CD4-positive, alpha-beta T cell treated with Interleukin-15 for 4 hours (primary cell): ENCODE results near the gene DTHD1.

Experiments
- DNase-seq: peaks from one replicate; pipeline ENCODE4 v3.0.0-alpha.2; 2020; ENCODE audit warnings: low spot score

Gene DTHD1

DNA sequence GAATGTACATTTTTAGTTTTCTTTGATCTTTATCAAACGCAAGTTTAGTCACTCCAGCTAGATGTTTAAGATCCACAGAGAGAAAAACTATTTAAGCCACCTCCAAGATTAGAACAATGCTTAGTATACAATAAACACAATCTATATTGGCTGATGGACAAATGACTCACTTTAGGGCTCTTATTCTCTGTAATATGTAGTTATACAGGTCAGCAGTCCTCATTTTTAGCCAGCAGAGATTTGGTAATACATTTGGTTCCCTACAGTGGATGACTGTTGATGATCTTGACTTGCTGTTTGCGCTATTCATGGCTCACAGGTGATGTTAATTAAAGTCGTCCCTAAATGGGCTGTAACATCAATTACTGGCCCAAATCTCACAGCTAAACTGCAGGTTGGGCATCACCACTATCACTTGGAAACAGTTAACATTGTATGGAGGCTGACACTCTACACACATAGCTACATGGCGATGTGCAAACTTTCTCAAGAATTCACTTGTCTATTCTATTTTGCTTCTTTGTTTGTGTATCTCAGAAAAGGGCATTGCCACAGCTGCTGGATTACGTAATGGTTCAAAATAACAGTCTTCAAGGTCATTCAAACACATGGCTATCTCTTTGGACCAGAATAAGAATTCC is 11.8 kb upstream of the DTHD1 start:
- DNase-seq: no peak

DNA sequence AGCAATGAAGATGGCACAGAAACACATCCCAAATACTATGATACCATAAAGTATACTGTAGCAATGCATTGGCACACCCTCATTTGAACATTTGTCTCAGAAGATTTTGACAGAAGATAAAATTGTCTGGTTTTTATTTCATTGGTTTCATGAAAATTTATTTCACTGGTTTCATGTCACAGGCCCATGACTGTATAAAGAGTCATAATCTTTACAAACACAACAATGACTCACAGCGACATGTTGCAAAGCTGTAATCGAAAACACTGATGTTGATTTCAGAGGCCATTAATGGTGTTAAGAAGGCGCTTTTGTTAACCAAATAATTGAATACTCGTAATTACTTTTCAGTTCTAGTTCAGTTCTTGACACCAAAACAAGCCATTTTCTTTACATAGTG is 8.1 kb upstream of the DTHD1 start:
- DNase-seq: no peak

DNA sequence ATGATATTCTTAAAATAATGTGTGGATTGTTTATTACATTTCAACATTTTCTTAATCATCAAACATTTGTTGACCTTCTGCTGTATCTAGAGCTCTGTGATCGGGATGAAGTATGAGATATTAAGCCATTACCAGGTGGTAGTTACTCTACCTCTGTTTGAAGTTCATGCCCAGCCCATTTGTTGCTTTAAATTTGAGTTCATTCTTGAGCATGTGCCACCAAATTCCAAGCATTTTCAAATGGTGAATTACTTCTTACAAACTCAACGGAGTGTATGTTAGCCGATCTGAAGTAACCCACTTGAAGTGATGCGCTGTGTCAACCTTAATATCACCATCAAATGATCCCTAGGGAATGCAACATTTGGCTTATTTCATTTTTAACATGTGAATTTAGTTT is 7.3 kb upstream of the DTHD1 start:
- DNase-seq: no peak

DNA sequence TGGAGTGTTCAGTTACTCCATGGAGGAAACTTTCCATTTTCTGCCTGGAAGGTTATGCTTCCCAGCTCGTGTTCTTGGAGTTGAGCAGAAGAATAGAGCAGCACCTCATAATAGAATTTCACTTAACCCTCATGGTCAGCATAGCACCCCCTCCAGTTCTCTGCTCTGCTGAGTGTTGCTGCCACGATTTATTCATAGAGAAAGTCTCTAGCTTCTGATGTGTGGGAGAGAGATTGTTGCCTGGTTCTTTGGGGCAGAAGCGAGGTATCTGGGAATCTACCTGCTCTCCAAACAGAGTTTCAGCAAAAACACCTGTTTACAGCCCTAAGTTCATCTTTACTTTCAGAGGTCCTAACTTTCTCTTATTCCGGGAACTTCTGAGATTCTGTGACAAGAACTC is 3.9 kb upstream of the DTHD1 start:
- no peak for DNase-seq

DNA sequence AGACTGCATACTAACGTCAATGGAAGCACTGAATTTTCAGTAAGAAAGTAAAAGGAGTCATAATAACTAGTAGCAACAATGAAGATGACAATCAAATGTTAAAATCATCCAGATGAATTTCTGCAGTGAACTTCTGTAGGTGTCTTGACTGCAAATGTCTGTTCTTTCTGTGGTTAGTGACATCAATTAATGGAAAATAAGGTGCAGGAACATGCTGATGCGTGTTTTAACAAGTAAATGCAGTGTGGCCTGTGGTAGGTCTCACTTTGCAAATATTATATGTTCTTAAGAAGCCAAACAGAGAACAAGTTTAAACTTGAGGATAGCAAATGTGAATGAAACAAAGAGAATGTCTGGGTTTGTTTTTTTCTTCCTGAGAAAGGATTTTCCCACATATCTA is 2.6 kb upstream of the DTHD1 start:
- DNase-seq: peak; percentile 27

DNA sequence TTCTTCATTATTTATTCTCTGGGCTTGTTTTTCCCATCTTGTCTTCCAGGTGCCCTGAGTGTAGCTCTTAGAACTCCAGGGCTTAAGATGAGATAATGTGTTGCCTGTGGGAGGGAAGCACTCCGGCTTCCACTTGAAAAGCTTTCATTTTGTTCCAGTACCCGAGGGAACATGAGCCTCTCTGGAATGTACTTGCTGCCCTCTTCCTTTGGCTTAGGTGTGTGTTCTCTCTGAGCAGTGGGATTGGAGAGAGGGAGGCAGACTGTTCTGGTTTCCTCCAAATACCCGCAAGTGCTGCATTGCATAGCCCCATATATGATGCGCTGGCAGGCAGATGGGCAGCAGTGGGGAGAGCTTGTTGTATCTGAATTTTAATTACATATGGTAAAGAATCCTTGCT is 861 bp upstream of the DTHD1 start:
- DNase-seq: no peak

DNA sequence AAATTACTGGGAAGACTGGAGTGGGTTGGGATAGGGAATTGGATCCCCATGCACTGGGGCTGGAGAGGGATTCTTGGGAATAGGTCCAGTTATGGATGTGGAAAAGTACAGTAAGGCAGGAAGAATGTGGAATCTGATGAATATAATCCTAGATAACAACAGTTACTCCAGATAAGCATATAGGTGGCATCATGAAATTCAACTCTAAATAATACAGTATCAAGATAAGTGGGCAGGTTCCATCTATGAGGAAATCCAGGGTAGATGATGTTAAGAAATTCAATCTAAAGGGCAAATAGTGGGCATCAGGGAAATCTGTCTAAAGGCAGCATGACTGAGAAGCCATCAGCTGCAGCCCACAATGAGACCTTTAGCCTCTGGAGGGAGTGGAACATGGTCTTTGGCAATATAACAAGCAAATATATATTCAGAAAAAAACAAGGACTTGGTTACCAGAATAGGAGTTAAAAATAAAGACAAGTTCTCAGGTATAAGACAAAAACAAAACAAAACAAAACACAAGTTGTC is 1.2 kb downstream of the DTHD1 start:
- DNase-seq: no peak

DNA sequence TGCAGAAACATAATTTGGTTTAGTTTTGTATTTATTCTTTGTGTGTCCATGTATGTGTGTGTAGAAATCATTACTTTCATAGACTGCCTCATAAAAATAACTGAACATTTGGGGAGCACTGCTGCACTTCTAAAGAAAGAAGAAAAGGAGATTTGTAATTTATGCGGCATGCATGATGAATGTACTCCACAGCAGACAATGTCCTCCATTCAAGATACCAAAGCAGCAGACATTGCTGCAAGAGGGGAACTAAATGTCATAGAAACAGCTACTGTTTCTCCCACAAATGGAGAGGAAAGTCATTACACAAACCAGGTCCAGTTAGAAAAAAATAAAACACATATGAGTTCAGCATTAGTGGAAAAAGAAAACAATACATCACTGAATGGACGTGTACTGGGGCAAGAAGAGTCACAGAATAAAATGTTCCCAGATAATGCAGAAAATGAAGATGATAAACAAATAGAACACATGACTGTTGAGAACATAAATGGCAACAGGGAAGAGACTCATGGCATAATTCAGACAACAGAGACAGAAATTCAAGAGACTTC is 2.6 kb downstream of the DTHD1 start:
- no peak for DNase-seq

DNA sequence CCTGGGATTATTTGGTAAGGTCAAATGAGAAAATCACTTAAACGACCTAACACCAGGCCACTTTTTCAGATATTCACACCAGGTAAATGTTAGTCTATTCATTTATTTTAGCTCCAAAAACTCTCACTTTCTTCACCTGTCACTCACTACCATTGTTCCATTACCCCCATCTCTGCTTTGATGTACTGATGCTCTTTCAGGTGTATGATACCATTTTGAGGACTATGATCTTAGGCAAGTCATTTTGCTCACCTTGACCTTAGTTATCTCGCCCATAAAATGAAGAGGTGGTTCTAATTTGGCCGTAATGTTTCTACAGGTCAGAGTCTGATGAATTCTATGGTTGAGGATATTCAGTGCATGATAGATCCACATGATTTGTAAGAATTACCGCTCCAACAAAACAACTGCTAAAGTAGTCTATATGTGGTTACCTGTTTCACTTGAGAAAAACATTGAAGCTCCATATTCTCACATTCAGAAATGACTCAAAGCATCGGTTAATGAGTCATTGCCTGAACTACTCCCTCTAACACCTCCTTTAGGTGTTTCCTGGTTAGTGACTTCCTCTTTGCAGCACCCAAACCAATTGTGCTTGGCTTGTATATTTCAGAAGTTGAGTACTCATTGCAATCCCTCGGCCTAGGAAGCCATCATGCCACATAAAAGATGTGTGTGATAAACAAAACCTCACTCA is 4.5 kb downstream of the DTHD1 start:
- peak; percentile 89 for DNase-seq

DNA sequence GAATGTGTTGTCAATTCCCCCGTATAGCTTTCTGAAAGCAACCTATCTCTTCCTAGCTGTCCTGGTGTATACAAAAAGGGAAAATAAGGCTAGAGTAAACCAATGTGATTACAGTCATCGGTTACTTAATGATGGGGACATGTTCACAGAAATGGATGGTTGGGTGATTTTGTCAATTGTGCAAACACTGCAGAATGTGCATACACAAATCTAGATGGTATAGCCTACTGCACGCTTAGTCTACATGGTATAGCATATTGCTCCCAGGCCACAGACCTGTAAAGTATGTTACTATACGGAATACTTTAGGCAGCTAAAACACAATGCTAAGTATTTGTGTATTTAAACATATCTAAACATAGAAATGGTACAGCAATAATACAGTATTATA is 5.1 kb downstream of the DTHD1 start:
- no peak for DNase-seq

DNA sequence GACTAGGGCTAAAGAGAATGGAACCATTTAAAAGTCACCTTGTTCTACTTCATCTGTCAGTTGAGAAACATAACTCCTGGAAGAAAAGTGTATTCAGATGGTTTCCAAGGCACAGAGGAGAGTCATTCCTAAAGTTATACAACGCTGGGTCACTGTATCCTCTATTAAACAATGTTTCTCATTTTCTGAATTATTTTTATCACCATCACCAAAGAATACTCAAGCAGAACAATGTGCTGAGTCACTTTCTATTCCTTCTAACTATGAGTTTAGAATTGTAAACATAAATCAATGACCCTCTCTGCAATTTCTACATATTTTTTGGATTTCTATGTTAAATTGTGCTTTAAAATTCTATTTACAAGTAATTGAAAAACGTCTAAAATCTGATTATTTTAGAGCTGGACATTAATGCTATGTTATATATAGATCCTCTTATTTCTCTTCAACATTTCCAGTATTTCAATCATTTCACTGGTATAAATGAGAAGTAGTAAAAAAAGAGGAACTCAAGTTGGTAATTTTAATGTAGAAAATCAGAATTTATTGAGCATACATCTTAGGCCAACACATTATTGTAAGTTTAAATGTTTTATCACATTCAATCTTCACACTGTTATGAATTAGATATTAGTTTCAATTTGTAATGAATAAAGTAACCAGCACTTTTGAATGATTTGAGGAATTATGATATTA is 7.5 kb downstream of the DTHD1 start:
- no peak for DNase-seq

DNA sequence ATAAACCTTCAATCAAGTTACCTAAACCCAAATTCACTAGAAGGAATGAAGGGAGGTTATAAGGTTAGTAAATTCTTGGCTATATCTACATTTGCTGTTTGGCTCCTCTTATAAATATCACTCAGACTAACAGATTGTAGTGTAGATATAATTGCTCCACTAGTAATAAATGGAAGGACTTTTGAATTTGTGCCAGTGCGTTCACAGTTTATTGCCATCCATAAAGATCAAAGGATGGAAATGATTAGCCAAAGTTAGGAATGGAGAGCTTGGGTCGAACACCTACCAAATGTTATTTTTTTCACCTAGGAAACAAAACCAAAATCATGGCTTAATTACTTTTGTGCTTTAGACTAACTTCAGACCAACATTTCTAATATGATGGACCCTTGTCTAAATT is 9.2 kb downstream of the DTHD1 start:
- no peak for DNase-seq

DNA sequence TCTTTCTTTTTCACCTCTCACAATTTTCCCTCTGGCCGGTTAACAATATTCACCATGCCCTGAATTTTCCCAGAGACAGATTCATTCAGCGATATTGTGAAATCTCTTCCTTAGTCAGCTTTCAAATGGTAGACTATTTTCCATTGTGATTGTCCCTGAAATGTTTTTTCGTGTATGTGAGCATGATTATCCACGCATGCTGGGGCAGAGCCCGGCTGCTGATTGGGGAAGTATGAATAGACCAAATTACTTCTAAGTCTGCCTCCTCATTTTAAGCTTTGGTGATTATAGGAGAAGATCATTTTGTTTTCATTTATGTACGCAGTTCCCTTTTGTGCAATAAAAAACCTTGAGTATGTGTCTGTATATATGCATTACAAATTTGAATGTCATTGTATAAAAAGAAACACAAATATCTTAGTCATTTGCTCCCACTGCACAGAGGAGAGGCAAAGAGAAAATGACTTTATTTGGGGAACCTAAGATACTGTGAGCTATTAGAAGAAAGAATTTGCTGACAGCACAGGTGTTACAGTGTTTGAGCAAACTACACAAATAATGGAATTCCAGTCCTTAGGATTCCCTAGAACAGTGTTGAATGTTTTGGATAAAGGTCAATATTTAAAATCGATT is 11.3 kb downstream of the DTHD1 start:
- no peak for DNase-seq

DNA sequence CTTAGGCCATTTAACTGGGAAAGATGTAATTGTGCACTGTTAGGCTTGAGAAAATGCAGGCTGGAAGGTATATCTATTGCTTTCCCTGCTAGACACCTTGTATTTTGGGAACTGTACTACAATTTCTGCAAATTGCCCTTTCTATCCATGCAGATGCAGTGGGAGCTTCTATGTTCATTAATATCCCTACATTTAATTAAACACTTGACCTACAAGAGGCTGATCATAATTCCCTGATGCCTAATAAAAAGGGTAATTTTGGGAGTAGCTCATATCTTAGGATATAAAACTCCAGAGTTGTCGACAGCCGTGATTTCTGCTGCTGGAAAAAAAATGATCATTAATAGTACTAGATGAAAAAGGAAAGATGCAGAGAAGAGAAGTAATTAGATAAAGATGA is 19.7 kb downstream of the DTHD1 start:
- DNase-seq: no peak

DNA sequence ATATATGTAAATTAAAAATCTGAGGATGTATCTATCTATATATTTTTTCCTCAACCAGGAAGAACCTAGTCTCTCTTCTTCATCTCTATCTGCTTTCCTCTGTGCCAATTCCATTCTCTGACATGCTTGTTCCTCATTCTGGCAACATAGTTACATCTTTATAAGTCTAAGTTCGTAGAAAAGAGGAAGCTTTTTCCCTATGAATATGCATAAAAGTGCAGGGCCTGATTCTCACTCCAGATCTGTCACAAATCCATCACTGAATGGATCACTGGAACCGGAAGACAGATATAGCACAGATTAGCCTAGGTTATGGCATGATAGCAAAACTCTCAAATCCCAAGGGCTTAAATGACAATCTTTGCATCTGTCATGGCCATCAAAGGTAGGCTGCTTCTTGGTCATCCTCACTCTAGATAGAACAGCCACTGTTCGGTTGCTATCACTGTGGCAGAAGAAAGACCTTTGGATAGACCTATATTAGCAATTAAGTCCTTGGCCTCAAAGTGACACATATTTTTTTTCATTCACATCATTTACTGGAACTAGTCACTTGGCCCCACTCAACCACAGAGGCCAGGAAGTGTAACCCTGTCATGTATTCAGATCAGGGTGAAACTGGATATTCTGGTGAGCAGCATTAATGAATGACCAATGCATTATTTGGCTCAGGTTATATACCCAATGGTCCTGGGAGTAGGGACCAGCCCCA is 22.2 kb downstream of the DTHD1 start:
- no peak for DNase-seq

DNA sequence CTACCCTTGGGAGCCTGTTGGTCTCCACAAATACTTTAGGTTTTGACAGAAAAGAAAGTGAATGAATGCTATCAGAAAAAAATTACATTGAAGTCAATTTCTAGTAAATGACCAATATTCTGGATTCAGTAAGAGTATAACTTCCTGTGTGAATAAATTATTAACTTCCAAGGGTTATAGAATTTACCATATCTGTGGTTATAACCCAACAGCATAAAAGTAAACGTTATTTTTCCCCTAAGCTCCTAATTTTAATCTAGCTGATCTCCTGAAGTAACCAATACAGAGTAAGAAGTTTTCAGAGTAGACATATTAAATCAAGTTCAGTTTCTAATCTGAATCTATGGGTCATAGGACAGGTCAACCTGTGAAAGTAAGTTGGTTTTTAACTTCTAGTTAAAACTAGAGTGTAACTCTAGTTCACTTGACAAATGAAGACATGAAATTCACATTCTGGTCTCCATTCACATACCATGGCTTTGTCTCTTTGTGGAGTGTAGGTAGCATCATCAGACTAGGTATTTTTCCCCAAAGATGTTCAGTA is 22.8 kb downstream of the DTHD1 start:
- no peak for DNase-seq

DNA sequence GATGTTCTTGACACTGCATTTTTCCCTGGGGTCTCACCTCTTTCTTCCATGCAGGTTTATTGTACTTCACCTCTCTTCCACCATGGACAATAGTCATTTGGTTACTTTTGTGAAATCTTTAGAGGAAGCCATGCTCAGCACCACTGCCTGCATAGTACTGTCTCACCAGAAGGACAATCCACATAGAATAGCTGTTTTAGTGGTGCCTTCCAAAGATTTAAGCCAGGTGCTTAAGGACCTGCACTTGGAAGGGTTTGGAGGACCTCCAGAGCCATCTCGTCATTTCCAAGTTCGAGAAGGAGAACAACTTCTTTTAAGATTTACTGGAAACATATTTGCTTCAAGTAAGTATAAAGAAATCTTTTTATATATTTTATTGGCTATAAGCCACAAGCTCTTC is 26.7 kb downstream of the DTHD1 start:
- no peak for DNase-seq

DNA sequence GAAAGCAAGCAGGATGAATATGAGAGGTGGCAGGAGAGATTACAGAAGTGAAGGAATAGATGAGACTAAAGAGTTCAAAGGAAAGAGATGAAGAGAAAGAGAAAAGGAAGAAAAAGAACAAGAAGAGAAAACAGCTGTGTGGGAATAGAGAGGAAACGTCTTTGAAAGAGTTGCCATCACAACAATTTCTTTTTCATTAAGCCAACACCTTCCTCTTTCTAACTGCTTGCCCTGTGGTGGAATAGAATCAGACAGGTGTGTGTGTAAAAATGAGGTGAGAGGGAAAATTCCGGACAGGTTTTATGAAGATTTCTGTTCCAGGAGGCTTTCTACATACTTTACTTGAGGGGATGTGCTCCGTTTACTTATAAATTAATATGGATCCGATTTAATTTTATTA is 28.8 kb downstream of the DTHD1 start:
- DNase-seq: no peak

DNA sequence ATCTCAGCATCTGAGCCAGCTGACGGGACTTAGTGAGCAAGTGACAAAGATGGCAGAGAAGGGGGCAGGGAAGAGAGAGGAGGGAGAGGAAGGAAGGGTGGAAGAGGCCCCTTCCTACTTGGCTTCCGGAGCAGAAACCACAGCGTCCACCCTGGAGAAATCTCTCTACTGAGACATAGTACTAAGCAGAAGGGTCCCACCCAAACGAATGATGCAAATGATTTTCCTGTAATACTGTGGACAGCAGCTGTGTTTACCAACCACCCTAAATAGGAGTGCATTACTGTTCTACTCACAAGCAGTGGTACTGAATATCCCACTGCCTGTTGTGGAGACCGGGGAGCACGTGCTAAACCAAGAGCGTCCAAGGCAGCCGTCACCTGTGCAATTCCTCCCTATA is 29.4 kb downstream of the DTHD1 start:
- DNase-seq: no peak

DNA sequence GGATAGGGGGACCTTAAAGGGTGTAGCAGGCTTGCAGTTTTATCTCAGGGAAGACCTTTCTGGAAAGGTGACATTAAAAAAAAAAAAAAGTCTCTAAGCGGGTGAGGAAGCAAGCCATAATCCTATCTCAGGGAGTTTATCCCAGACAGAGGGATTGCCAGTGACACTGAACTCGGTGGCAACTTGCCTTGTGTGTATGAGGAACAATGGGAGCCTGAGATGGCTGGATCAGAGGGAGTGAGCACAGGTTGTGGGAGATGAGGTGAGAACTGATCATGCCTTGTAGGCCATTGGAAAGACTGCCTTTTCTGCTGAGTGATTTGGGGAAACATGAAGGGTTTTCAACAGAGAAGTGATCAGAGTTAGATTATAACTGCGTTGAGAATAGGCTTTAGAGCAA is 31.1 kb downstream of the DTHD1 start:
- DNase-seq: no peak

DNA sequence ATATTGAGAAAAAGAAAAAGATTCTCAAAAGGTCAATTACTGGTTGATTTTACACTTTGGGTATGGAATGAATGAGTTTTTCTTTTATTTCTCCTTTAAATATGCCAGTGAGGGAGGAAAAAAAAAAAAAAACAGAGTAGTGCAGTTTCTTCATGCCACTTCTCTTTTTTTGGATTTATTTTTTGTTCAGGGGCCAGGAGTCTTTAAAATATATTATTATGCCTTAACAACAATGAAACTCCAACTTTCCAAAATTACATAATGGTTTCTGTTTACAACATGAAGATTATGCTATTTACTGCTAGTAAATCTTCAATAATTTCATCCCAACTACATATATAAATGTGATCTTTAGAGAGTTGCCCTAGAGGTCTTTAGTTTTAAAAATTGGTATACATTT is 31.9 kb downstream of the DTHD1 start:
- DNase-seq: no peak

DNA sequence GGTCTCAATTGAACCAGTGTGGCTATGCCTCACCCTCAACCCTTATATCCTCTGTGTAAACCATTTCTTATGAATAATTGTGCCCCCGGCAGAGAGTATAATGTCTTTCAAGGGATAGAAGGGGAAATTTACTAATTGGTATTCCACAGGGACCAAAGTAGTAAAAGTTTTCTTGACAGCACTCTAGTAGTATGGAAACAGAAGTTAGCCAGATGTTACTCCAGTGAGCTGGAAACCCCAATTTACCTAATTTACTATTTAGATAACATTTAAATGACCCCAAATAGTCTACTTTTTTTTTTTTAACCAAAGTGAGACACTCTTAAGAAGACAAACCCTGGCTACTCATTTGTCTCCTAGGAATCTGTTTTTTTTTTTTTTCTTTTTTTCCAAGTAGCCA is 32.3 kb downstream of the DTHD1 start:
- DNase-seq: no peak
